BJ (cell line): ENCODE measurements around the gene ADM2. TPM values are rescaled to one million over a fixed set of nuclear protein-coding genes. Genes with fewer than 3 reads are reported as not detected.
"Not testable (repeated sequence)": the region's sequence is repeated elsewhere in the genome, so short reads cannot be mapped to it uniquely, and the experiment has no call there.

Source experiments
- CTCF ChIA-PET: fragments of 350-600 bp; formaldehyde crosslinking; extraction: SDS; loops from one replicate; lab custom pipeline; 2021; ENCODE audit warnings: antibody characterized with exemption, inconsistent platforms; lab: Yijun Ruan, JAX
- POLR2A ChIA-PET: fragments of 300-600 bp; sonication (Branson Sonifier 250); formaldehyde crosslinking; extraction: SDS; loops from one replicate; lab custom pipeline; 2021; ENCODE audit warnings: antibody characterized with exemption; lab: Charles Lee
- DNase-seq: peaks from one replicate; pipeline ENCODE4 v3.0.0-alpha.2; 2011; ENCODE audit warnings: low read depth
- H3K27me3 ChIP-seq: 2 replicates; pipeline ENCODE4 v1.6.0; 2011; ENCODE audit warnings: low read length; ENCODE audit not compliant: control insufficient read depth, insufficient read depth
- H3K36me3 ChIP-seq: 2 replicates; pipeline ENCODE4 v1.5.1; 2011; ENCODE audit warnings: low read length; ENCODE audit not compliant: control insufficient read depth, insufficient read depth
- H3K4me3 ChIP-seq: 2 replicates; pipeline ENCODE4 v1.5.1; 2011; ENCODE audit warnings: low read depth, mild to moderate bottlenecking, control low read depth, low read length
- CTCF ChIP-seq: IDR thresholded peaks from 2 replicates; pipeline ENCODE4 v1.5.1; 2011; ENCODE audit warnings: low read depth, mild to moderate bottlenecking, control low read depth, inconsistent platforms, low read length, moderate library complexity; ENCODE audit not compliant: insufficient read depth
- polyA plus RNA-seq: library from polyadenylated mRNA; depleted of rRNA; stranded (reverse); fragments of >200 nt; gene quantifications from 2 replicates; pipeline ENCODE4 v1.2.3, GENCODE V29; 2011

Gene ADM2
- polyA plus RNA-seq, 1 experiment = 16.0 TPM

- ChIA-PET CTCF (interaction anchor here (1.3 to 1.7 kb wide), 2 partner anchors 27 to 102 kb away, joined by 3 to 4 read pairs; partner anchors contain the start of gene KLHDC7B), POLR2A (no interaction called here)
- H3K27me3 ChIP-seq = no peaks in the 10 kb centered on the region
- DNase-seq = no peak
- H3K4me3 ChIP-seq = no peak overlapping the region
- no peak for TF ChIP-seq CTCF
- H3K36me3 ChIP-seq = peaks cover 28% of the 10 kb centered on the region
These were observed 37.3 kb downstream of the ADM2 start for GRCh38 chr22:50518606-50519005.

DNA sequence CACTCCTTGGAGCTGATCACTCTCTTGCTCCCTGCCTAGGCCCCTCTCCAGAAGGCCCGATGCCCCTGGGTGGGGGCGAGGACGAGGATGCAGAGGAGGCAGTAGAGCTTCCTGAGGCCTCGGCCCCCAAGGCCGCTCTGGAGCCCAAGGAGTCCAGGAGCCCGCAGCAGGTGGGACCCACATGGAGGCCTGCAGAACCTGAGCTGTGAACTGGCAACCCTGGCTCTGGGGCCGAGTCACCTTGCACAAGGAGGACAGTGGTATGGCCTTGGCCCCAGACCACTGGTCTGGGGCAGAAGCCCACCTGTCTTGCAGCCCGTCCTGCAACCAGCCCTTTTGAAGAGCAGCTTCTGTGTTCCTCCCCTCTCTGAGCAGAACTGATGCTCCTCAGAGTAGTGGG, 37.8 kb downstream of the ADM2 start:
- Histone ChIP-seq H3K4me3 (no peak overlapping the region), H3K27me3 (no peaks in the 10 kb centered on the region), H3K36me3 (peaks cover 33% of the 10 kb centered on the region)
- DNase-seq = no peak
- CTCF ChIA-PET = interaction anchor here (1.3 kb wide), 1 partner anchor 26 kb away, joined by 3 read pairs; the partner anchor contains the start of gene KLHDC7B
- TF ChIP-seq CTCF = no peak
- POLR2A ChIA-PET = no interaction called here

DNA sequence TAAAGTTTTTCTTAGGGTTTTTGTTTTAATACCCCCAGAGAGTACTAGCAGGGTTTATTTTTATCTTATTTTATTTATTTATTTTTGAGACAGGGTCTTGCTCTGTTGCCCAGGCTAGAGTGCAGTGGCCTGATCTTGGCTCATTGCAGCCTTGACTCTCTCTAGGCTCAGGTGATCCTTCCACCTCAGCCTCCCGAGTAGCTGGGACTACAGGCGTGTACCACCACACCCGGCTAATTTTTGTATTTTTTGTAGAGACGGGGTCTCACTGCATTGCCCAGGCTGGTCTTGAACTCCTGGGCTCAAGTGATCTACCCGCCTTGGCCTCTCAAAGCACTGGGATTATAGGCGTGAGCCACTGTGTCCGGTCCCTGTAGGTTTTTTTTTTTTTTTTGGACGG, 38.8 kb downstream of the ADM2 start:
- DNase-seq, POLR2A ChIA-PET, CTCF ChIA-PET, H3K27me3 ChIP-seq, H3K4me3 ChIP-seq: not testable (repeated sequence)
- H3K36me3 ChIP-seq = peaks cover 33% of the 10 kb centered on the region

- DNase-seq = no peak
- Histone ChIP-seq H3K27me3 (no peaks in the 10 kb centered on the region), H3K36me3 (peaks cover 33% of the 10 kb centered on the region), H3K4me3 (no peak overlapping the region)
- no peak for TF ChIP-seq CTCF
- ChIA-PET CTCF (interaction anchor here (0.6 kb wide), 1 partner anchor 20 kb away, joined by 3 read pairs; no protein-coding TSS in a partner anchor), POLR2A (interaction anchor here (0.5 kb wide), 1 partner anchor 13 kb away, joined by 3 read pairs; the partner anchor contains the start of gene LMF2)
These were observed 39.6 kb downstream of the ADM2 start for GRCh38 chr22:50520826-50521453.

- H3K36me3 ChIP-seq = peaks cover 31% of the 10 kb centered on the region
- DNase-seq = no peak
- no peak overlapping the region for H3K4me3 ChIP-seq
- CTCF ChIA-PET = interaction anchor here (0.6 kb wide), 1 partner anchor 19 kb away, joined by 3 read pairs; no protein-coding TSS in a partner anchor
- no peaks in the 10 kb centered on the region for H3K27me3 ChIP-seq
- TF ChIP-seq CTCF = no peak
- POLR2A ChIA-PET = interaction anchor here (0.5 kb wide), 1 partner anchor 14 kb away, joined by 3 read pairs; the partner anchor contains the start of gene LMF2
These were observed 40.4 kb downstream of the ADM2 start for GRCh38 chr22:50521710-50522109.
